ENCODE measurements around the gene SPATA45. TPM values are rescaled to one million over a fixed set of nuclear protein-coding genes. Genes with fewer than 3 reads are reported as not detected.
A peak's percentile ranks its signal among the peaks of the same experiment; 100 is the strongest.

Gene SPATA45
- polyA plus RNA-seq, 1 experiment, result not detected

GRCh38 chr1:212792396-212792908 lies 55.0 kb downstream of the SPATA45 start:
- ChIA-PET POLR2A (interaction anchor here (0.7 to 1.4 kb wide), 2 partner anchors 43 to 222 kb away, joined by 3 to 4 read pairs; no protein-coding TSS in a partner anchor), CTCF (interaction anchor here (0.6 to 2.7 kb wide), 4 partner anchors 23 to 1851 kb away, joined by 4 to 20 read pairs (median 6); no protein-coding TSS in a partner anchor)
- H3K4me3 ChIP-seq (ENCODE audit: low read depth, low read length), result peak overlapping the region; percentile 98
- DNase-seq (ENCODE audit: low read depth, low spot score), result no peak
- H3K9me3 ChIP-seq (ENCODE audit: control insufficient read depth, insufficient read depth, low read length), result no peaks in the 10 kb centered on the region
- H3K27ac ChIP-seq (ENCODE audit: low read depth, low read length), result peak overlapping the region; percentile 84
- TF ChIP-seq CTCF (IDR thresholded peaks at IDR 0.05; ENCODE audit: low read depth, low read length), result no peak
- no peaks in the 10 kb centered on the region for H3K27me3 ChIP-seq (ENCODE audit: control insufficient read depth, insufficient read depth, low read length)

GRCh38 chr1:212791676-212792395 lies 55.6 kb downstream of the SPATA45 start, which contains the start of the genes NSL1 and TATDN3:
Gene NSL1, minus strand, starts transcription at chr1:212791777. Its CDS starts 14 bp downstream, at chr1:212791763.
Gene TATDN3, plus strand, starts transcription at chr1:212791894. Its CDS starts 28 bp downstream, at chr1:212791922.
- H3K27me3 ChIP-seq (ENCODE audit: control insufficient read depth, insufficient read depth, low read length), result no peaks in the 10 kb centered on the region
- peak within 1 kb of the TSS; percentile 84 for H3K27ac ChIP-seq (ENCODE audit: low read depth, low read length)
- peak within 1 kb of the TSS; percentile 98 for H3K4me3 ChIP-seq (ENCODE audit: low read depth, low read length)
- ChIA-PET CTCF (interaction anchor here (0.6 to 2.7 kb wide), 7 partner anchors 10 to 1852 kb away, joined by 5 to 20 read pairs (median 6); no protein-coding TSS in a partner anchor), POLR2A (interaction anchor here (1.0 to 1.4 kb wide), 4 partner anchors 124 to 222 kb away, joined by 3 to 6 read pairs (median 4); partner anchors contain the start of gene ATF3)
- TF ChIP-seq CTCF (IDR thresholded peaks at IDR 0.05; ENCODE audit: low read depth, low read length), result no peak
- peak; percentile 85 for DNase-seq (ENCODE audit: low read depth, low spot score)
- H3K9me3 ChIP-seq (ENCODE audit: control insufficient read depth, insufficient read depth, low read length), result no peaks in the 10 kb centered on the region

- no peak for DNase-seq (ENCODE audit: low read depth, low spot score)
- no peaks in the 10 kb centered on the region for H3K27me3 ChIP-seq (ENCODE audit: control insufficient read depth, insufficient read depth, low read length)
- TF ChIP-seq CTCF (IDR thresholded peaks at IDR 0.05; ENCODE audit: low read depth, low read length), result no peak
- POLR2A ChIA-PET, result interaction anchor here (1.0 to 1.4 kb wide), 4 partner anchors 123 to 223 kb away, joined by 3 to 6 read pairs (median 4); partner anchors contain the start of gene ATF3
- CTCF ChIA-PET, result interaction anchor here (0.7 to 2.7 kb wide), 6 partner anchors 9 to 335 kb away, joined by 3 to 20 read pairs (median 6); no protein-coding TSS in a partner anchor
- H3K27ac ChIP-seq (ENCODE audit: low read depth, low read length), result peak overlapping the region; percentile 21
- H3K4me3 ChIP-seq (ENCODE audit: low read depth, low read length), result peak overlapping the region; percentile 98
- H3K9me3 ChIP-seq (ENCODE audit: control insufficient read depth, insufficient read depth, low read length), result no peaks in the 10 kb centered on the region
These were observed 56.2 kb downstream of the SPATA45 start for GRCh38 chr1:212791261-212791675.

GRCh38 chr1:212785871-212786270 lies 61.6 kb downstream of the SPATA45 start:
- CTCF ChIA-PET, result interaction anchor here (1.1 to 2.2 kb wide), 2 partner anchors 121 to 330 kb away, joined by 3 to 19 read pairs; no protein-coding TSS in a partner anchor

More at GRCh38 chr1:212785871-212786270, 61.6 kb downstream of the SPATA45 start:
- no peak for DNase-seq (ENCODE audit: low read depth, low spot score)
- H3K27me3 ChIP-seq (ENCODE audit: control insufficient read depth, insufficient read depth, low read length), result no peaks in the 10 kb centered on the region
- H3K4me3 ChIP-seq (ENCODE audit: low read depth, low read length), result no peak overlapping the region
- no peak for TF ChIP-seq CTCF (IDR thresholded peaks at IDR 0.05; ENCODE audit: low read depth, low read length)
- POLR2A ChIA-PET, result no interaction called here
- no peaks in the 10 kb centered on the region for H3K9me3 ChIP-seq (ENCODE audit: control insufficient read depth, insufficient read depth, low read length)
- no peak overlapping the region for H3K27ac ChIP-seq (ENCODE audit: low read depth, low read length)

Measured in AG04450 (cell line).